ENCODE results near the gene MELK.
"Not testable (repeated sequence)": the region's sequence is repeated elsewhere in the genome, so short reads cannot be mapped to it uniquely, and the experiment has no call there.

MELK gene
- 0.32 to 8.7 (median 3.4) reads per million in 9 experiments for total RNA-seq

DNA sequence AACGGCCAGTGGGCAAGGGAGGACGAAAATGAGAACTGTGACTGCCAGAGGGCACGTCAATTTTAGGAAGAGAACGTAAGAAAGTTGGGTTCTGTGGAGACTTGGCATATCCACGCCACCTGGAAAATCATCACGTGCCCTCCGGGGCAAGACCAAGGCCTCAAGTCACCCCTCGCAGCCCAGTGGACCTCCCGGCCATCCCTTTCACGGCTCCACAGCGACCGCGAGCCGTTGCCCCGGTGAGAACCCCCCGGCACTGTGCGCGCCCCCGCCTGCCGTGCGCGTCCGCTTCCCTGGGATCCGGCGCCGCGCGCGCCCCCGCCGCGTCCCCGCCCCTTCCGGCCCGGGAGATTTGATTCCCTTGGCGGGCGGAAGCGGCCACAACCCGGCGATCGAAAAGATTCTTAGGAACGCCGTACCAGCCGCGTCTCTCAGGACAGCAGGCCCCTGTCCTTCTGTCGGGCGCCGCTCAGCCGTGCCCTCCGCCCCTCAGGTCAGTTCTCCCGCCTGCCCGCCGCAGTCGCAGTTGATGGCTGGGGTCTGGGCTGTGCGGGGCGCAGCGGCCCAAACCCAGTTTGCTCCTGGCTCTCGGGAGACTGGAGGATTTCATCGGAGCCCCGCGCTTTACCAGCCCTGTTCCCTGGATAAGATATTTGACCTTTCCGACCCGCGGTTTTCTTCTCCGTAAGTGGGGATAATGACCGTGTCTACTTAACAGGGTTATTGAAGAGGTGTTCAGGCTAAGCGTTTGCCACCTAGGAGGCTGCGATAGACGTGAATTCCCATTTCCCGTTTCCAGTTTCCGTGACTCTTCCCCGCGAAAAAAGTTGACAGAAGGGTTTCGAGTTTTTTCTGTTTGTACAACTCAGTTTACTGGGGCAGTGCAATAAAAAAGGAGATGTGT, at the start of gene MELK:
Gene MELK, plus strand, starts transcription at position 381 of the 904 bp plus-strand sequence. CDS start 8,787 bp downstream, outside the sequence.
- peak within 1 kb of the TSS; percentile 90 for H3K4me3 Mint-ChIP-seq
- peak within 1 kb of the TSS; percentile 84 to 87 for H3K27ac Mint-ChIP-seq
- peaks cover 3% of the 10 kb centered on the region for H3K36me3 Mint-ChIP-seq (ENCODE audit: insufficient read depth)
- peaks cover 20 to 21% of the 10 kb centered on the region in 2 donors for H3K4me1 Mint-ChIP-seq (ENCODE audit: low read depth in 2 of 2)
- peak; percentile 79 to 88 (median 87) for DNase-seq
- peaks cover 7 to 9% of the 10 kb centered on the region in 2 donors for H3K27me3 Mint-ChIP-seq
- no peaks in the 10 kb centered on the region for H3K9me3 Mint-ChIP-seq
- ATAC-seq (replicated peaks): peak; percentile 91

DNA sequence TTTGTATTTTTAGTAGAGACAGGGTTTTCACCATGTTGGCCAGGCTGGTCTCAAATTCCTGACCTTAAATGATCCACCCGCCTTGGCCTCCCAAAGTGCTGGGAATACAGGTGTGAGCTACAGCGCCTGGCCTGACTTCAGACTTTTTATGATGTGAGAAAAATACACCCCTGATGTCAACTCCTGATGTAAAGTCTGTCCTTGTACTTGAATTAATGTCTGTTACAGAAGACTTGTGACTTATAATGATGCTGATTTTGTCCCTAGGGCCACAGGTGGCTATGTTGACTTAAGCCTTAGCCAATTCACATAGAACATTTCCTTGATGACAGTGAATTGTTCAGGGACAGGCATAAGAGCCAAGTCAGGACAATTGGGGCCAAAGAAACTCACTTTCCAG, 42.5 kb upstream of the MELK start:
- DNase-seq (no peak), ATAC-seq (replicated peaks) (no peak)
- Mint-ChIP-seq H3K9me3 (no peaks in the 10 kb centered on the region), H3K27ac (no peak overlapping the region), H3K36me3 (ENCODE audit: insufficient read depth) (peaks cover 3% of the 10 kb centered on the region), H3K4me1 (ENCODE audit: low read depth in 2 of 2) (no peaks in the 10 kb centered on the region), H3K27me3 (no peaks in the 10 kb centered on the region), H3K4me3 (no peak overlapping the region)

DNA sequence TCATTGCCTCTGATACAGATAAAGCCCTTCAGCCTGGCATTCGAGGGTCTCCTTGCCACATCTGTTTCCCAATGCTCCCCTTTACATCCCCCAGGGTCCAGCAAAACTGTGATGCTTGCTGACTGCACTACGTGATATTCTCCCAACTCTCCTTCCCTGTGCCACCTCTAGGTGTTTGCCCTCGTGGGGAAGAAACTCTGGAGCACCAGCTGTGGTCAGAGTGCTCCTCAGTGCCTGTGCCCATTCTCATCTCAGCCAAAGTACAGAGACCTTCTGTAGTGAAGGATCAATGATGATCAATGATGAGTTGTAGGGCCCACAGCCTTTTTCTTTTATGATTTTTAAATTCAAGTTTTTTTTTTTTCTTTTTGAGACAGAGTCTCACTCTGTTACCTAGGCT, 40.3 kb upstream of the MELK start:
- Mint-ChIP-seq H3K27ac (no peak overlapping the region), H3K4me3 (no peak overlapping the region), H3K36me3 (ENCODE audit: insufficient read depth) (peaks cover 3% of the 10 kb centered on the region), H3K9me3 (no peaks in the 10 kb centered on the region), H3K27me3 (no peaks in the 10 kb centered on the region), H3K4me1 (ENCODE audit: low read depth in 2 of 2) (no peaks in the 10 kb centered on the region)
- DNase-seq: no peak
- ATAC-seq (replicated peaks): no peak

DNA sequence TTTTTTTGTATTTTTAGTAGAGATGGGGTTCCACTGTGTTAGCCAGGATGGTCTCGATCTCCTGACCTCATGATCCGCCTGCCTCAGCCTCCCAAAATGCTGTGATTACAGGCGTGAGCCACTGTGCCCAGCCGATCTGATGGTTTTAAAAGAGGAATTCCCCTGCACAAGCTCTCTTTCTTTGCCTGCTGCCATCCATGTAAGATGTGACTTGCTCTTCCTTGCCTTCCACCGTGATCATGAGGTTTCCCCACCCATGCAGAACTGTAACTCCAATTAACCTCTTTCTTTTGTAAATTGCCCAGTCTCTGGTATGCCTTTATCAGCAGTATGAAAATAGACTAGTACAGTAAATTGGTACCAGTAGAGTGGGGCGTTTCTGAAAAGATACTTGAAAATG, 39.0 kb upstream of the MELK start:
- not testable (repeated sequence) for H3K9me3 Mint-ChIP-seq; ATAC-seq (replicated peaks); DNase-seq; H3K36me3 Mint-ChIP-seq (ENCODE audit: insufficient read depth); H3K4me3 Mint-ChIP-seq; H3K27me3 Mint-ChIP-seq; H3K27ac Mint-ChIP-seq; H3K4me1 Mint-ChIP-seq (ENCODE audit: low read depth in 2 of 2)

DNA sequence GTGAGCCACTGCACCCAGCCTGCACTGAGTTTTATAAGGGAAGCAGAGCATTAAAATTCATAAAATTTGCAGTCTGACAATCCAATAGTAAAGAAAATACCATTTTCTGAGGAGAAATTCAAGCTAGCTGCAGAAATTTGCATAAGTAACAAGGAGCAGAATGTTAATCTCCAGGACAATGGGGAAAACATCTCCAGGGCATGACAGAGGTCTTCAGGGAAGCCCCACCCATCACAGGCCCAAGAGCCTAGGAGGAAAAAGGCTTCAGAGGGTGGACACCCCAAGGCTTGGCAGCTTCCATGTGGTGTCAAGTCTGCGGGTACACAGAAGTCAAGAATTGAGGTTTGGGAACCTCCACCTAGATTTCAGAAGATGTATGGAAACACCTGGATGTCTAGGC, 37.6 kb upstream of the MELK start:
- Mint-ChIP-seq H3K4me3 (no peak overlapping the region), H3K9me3 (no peaks in the 10 kb centered on the region), H3K27me3 (no peaks in the 10 kb centered on the region), H3K27ac (no peak overlapping the region), H3K4me1 (ENCODE audit: low read depth in 2 of 2) (no peaks in the 10 kb centered on the region), H3K36me3 (ENCODE audit: insufficient read depth) (peaks cover 6% of the 10 kb centered on the region)
- no peak for DNase-seq
- ATAC-seq (replicated peaks): no peak

DNA sequence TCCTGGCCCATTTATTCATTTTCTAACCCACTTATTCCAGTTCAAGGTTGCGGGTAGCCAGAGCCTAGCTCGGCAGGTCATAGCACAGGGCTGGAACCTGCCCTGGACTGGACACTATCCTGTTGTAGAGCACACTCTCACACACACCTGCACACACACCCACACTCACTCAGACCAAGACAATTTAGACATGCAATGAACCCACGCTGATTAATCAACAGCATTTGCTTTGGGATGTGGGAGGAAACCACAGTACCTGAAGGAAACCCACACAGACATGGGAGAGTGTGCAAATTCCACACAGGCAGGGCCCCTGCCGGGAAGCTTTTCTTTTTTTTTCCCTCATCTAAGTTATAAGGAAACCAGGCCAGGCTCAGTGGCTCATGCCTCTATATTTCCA, 34.8 kb upstream of the MELK start:
- DNase-seq: no peak
- Mint-ChIP-seq H3K4me3 (no peak overlapping the region), H3K36me3 (ENCODE audit: insufficient read depth) (peaks cover 9% of the 10 kb centered on the region), H3K9me3 (no peaks in the 10 kb centered on the region), H3K27ac (no peak overlapping the region), H3K27me3 (no peaks in the 10 kb centered on the region), H3K4me1 (ENCODE audit: low read depth in 2 of 2) (no peaks in the 10 kb centered on the region)
- ATAC-seq (replicated peaks): no peak

DNA sequence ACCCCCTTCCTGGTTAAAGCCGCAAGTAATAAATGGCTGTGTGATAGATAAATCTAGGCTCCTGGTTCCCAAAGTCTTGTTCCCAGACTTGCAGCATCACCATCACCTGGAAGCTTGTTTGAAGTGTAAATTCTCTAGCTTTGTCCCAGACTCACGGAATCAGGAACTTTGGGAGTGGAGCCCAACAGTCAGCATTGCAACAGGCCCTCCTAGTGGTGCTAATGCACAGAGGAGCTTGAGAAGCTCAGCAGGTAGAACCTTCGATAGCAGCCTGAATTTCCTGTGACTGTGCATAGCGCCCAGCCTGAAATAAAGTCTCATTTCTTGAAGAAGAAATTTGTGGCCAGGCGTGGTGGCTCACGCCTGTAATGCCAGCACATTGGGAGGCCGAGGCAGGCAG, 30.3 kb upstream of the MELK start:
- ATAC-seq (replicated peaks) (no peak), DNase-seq (no peak)
- Mint-ChIP-seq H3K4me3 (no peak overlapping the region), H3K27ac (no peak overlapping the region), H3K4me1 (ENCODE audit: low read depth in 2 of 2) (no peaks in the 10 kb centered on the region), H3K9me3 (no peaks in the 10 kb centered on the region), H3K36me3 (ENCODE audit: insufficient read depth) (peaks cover 6% of the 10 kb centered on the region), H3K27me3 (peaks cover under 1 to 3% of the 10 kb centered on the region in 2 donors)

DNA sequence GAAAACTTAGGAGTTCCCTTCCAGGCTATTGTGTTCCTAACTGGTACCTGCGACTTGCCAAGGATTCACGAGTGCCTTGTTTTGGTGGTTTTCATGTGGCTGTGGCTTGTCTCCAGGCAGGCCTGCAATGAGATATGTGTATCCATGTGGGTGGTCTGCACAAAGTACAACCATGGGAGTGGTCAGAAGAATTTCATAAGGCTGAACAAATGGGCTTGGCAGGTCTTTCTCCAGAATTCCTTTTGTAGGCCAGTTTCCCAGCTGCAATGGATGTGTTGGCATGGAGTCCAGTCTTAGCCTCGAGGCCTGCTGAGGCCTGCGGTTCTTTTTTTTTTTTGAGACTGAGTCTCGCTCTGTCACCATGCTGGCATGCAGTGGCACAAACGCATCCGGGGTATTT, 28.8 kb upstream of the MELK start:
- Mint-ChIP-seq H3K4me1 (ENCODE audit: low read depth in 2 of 2) (no peaks in the 10 kb centered on the region), H3K27ac (no peak overlapping the region)
- no peak for ATAC-seq (replicated peaks)

DNA sequence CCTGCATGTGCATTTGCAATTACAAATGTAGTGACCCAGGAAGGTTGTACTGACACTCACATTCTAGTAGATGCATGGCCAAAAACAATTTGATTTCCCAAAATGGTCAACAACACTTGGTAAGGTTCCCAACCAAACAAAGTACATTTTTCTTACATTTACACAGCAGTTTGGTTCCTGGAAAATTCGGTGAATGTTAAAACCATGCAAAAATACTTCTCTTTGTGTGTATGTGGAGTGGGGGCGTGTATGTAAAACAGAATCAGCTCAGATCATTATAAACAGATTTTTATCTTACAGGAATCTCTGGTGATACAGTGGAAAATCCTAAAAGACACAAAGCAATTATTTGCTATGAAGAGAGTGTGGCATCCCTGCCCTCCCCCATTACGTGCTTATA, 25.1 kb upstream of the MELK start:
- peaks cover 2% of the 10 kb centered on the region for H3K36me3 Mint-ChIP-seq (ENCODE audit: insufficient read depth)

More for the DNA sequence above, 28.8 kb upstream of the MELK start:
- no peak for DNase-seq
- H3K27me3 Mint-ChIP-seq: peaks cover 16 to 18% of the 10 kb centered on the region in 2 donors
- peaks cover 3% of the 10 kb centered on the region for H3K36me3 Mint-ChIP-seq (ENCODE audit: insufficient read depth)
- no peak overlapping the region for H3K4me3 Mint-ChIP-seq
- H3K9me3 Mint-ChIP-seq: no peaks in the 10 kb centered on the region

DNA sequence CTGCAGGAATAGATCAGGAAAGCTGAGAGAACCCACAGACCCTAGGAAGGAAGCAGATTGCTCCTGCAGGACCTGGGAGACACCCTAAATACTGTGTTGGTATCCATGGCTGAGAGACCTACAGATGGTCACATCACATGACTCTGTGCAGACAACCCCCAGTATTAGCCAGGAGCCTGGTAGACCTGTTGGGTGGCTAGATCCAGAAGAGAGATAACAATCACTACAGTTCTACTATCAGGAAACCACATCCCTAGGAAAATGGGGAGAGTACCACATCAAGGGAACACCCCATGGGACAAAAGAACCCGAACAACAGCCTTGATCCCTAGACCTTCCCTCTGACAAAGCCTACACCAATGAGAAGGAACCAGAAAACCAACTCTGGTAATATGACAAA, 24.2 kb upstream of the MELK start:
- Mint-ChIP-seq H3K9me3 (no peaks in the 10 kb centered on the region), H3K27me3 (peaks cover 19 to 21% of the 10 kb centered on the region in 2 donors)

More for the DNA sequence above, 25.1 kb upstream of the MELK start:
- Mint-ChIP-seq H3K4me1 (ENCODE audit: low read depth in 2 of 2) (no peaks in the 10 kb centered on the region), H3K9me3 (no peaks in the 10 kb centered on the region), H3K27me3 (peaks cover 19 to 21% of the 10 kb centered on the region in 2 donors), H3K4me3 (no peak overlapping the region), H3K27ac (no peak overlapping the region)
- DNase-seq (no peak), ATAC-seq (replicated peaks) (no peak)

DNA sequence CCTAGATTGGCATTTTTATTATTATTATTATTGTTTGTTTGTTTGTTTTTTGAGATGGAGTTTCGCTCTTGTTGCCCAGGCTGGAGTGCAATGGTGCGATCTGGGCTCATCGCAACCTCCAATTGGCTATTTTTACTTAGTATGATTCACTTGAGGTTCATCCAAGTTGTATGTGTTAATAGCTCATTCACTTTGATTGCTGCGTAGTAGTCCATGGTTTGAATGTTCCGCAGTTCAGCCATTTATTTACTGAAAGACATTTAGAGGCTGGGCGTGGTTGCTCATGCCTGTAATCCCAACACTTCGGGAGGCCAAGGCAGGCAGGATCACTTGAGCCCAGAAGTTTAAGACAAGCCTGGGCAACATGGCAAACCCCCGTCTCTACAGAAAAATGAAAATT, 22.6 kb upstream of the MELK start:
- Mint-ChIP-seq H3K4me1 (ENCODE audit: low read depth in 2 of 2) (no peaks in the 10 kb centered on the region), H3K9me3 (no peaks in the 10 kb centered on the region), H3K27ac (no peak overlapping the region), H3K27me3 (peaks cover 19 to 21% of the 10 kb centered on the region in 2 donors), H3K4me3 (no peak overlapping the region), H3K36me3 (ENCODE audit: insufficient read depth) (no peaks in the 10 kb centered on the region)
- DNase-seq (no peak), ATAC-seq (replicated peaks) (no peak)

More for the DNA sequence above, 24.2 kb upstream of the MELK start:
- H3K4me1 Mint-ChIP-seq (ENCODE audit: low read depth in 2 of 2): no peaks in the 10 kb centered on the region
- DNase-seq (no peak), ATAC-seq (replicated peaks) (no peak)
- H3K4me3 Mint-ChIP-seq: no peak overlapping the region
- H3K27ac Mint-ChIP-seq: no peak overlapping the region
- no peaks in the 10 kb centered on the region for H3K36me3 Mint-ChIP-seq (ENCODE audit: insufficient read depth)

DNA sequence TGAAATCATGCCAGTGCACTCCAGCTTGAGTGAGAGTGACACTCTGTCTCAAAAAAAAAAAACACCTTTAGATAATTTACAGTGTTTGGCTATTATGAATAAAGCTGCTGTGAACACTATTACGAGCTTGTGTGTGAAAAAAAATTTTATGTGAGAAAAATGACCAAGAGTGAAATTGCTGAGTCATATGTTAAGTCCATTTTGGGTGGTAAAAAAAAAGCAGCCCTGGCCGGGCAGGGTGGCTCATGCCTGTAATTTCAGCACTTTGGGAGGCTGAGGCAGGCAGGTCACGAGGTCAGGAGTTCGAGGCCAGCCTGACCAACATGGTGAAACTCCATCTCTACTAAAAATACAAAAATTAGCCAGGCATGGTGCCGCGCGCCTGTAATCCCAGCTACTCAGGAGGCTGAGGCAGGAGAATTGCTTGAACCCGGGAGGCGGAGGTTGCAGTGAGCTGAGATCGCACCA, 22.0 kb upstream of the MELK start:
- H3K4me3 Mint-ChIP-seq; H3K4me1 Mint-ChIP-seq (ENCODE audit: low read depth in 2 of 2); H3K27ac Mint-ChIP-seq; H3K9me3 Mint-ChIP-seq; ATAC-seq (replicated peaks); DNase-seq; H3K36me3 Mint-ChIP-seq (ENCODE audit: insufficient read depth): not testable (repeated sequence)
- H3K27me3 Mint-ChIP-seq: peaks cover 19 to 21% of the 10 kb centered on the region in 2 donors

DNA sequence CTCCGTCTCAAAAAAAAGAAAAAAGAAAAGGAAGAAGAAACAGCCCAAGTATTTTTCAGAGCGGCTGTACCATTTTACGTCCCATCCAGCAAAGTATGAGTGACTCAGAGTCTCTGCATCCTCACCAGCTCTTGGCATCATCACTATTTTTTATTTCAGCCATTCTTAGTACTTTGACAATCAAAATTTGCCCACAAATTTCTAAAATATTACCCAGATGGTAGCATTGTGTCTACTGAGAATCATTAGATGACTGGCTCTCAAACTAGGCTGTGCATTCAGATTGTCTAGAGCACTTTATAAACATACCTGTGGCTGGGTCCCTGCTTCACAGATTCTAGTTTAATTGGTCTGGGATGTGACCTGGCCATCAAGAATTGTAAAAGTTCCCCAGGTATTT, 21.6 kb upstream of the MELK start:
- peaks cover 0 to 3% of the 10 kb centered on the region in 2 donors for H3K4me1 Mint-ChIP-seq (ENCODE audit: low read depth in 2 of 2)
- H3K9me3 Mint-ChIP-seq: no peaks in the 10 kb centered on the region
- H3K27ac Mint-ChIP-seq: no peak overlapping the region
- H3K4me3 Mint-ChIP-seq: no peak overlapping the region
- ATAC-seq (replicated peaks): no peak
- no peaks in the 10 kb centered on the region for H3K36me3 Mint-ChIP-seq (ENCODE audit: insufficient read depth)
- peaks cover 19 to 21% of the 10 kb centered on the region in 2 donors for H3K27me3 Mint-ChIP-seq
- no peak for DNase-seq

DNA sequence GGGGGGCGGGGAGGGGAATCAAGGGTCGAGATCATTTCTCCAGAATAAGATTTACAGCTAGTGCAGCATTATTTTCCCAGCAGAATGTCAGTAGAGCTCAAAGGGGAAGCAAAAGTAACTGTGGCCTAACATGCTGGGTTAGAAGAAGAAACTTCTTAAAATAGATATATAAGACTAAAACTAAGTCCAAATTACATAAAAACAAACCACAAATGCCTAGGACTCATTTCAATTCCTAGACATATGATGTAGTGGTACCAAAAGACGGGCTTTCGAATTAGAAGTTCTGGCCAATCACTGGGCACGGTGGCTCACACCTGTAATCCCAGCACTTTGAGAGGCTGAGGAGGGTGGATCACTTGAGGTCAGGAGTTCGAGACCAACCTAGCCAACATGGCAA, 20.8 kb upstream of the MELK start:
- H3K36me3 Mint-ChIP-seq (ENCODE audit: insufficient read depth): no peaks in the 10 kb centered on the region
- H3K27ac Mint-ChIP-seq: no peak overlapping the region
- DNase-seq (no peak), ATAC-seq (replicated peaks) (no peak)
- H3K4me1 Mint-ChIP-seq (ENCODE audit: low read depth in 2 of 2): peaks cover 0 to 3% of the 10 kb centered on the region in 2 donors
- no peak overlapping the region for H3K4me3 Mint-ChIP-seq
- no peaks in the 10 kb centered on the region for H3K9me3 Mint-ChIP-seq
- peaks cover 19 to 21% of the 10 kb centered on the region in 2 donors for H3K27me3 Mint-ChIP-seq

Measured in effector memory CD8-positive, alpha-beta T cell (primary cell).